Upper lobe of left lung (tissue), 6 donors: ENCODE data around the gene NEO1. TPM values are rescaled to one million over a fixed set of nuclear protein-coding genes. Genes with fewer than 3 reads are reported as not detected.

Experiments used
- ATAC-seq, 2 donors: fragments of 200-7000 bp; cut with Tn5 transposase; one replicate each; pipeline ENCODE4 v1.9.1; 2022; ENCODE audit warnings: mild to moderate bottlenecking in 2 of 2, moderate library complexity in 2 of 2; ENCODE audit not compliant: low FRiP score in 2 of 2
- DNase-seq, 2 donors: peaks; one replicate each; pipeline ENCODE4 v3.0.0-alpha.2; 2019 to 2020
- H3K27ac ChIP-seq, 4 donors: fragments of 200-600 bp; sonication (generic); one replicate each; pipeline ENCODE4 v1.5.1; 2016 to 2019
- H3K27me3 ChIP-seq, 4 donors: fragments of 200-600 bp; sonication (generic); one replicate each; pipeline ENCODE4 v1.5.1; 2017 to 2019
- H3K36me3 ChIP-seq, 4 donors: fragments of 200-600 bp; sonication (generic); one replicate each; pipeline ENCODE4 v1.5.1; 2016 to 2019
- H3K4me1 ChIP-seq, 4 donors: fragments of 200-600 bp; sonication (generic); one replicate each; pipeline ENCODE4 v1.5.1; 2018 to 2019
- H3K4me3 ChIP-seq, 4 donors: fragments of 200-600 bp; sonication (generic); one replicate each; pipeline ENCODE4 v1.5.1; 2017 to 2019; ENCODE audit warnings: mild to moderate bottlenecking in 2 of 4, moderate library complexity in 1 of 4
- H3K9me3 ChIP-seq, 4 donors: fragments of 200-600 bp; sonication (generic); one replicate each; pipeline ENCODE4 v1.5.1; 2018 to 2019
- CTCF ChIP-seq, 6 experiments: fragments of 450-650 bp in 4 of 6; fragments of 200-600 bp in 2 of 6; sonication (generic) in 2 of 6; IDR thresholded peaks; one replicate each; pipeline ENCODE4 v1.5.1; 2016 to 2019; ENCODE audit warnings: antibody characterized with exemption in 6 of 6
- EP300 ChIP-seq, 4 donors: sonication (generic); formaldehyde crosslinking; IDR thresholded peaks; one replicate each; pipeline ENCODE4 v1.5.1; 2017; ENCODE audit warnings: antibody characterized with exemption in 4 of 4, control low read depth in 2 of 4
- POLR2A ChIP-seq, 4 donors: fragments of 450-650 bp; IDR thresholded peaks; one replicate each; pipeline ENCODE4 v1.5.1; 2016 to 2017; ENCODE audit warnings: antibody characterized with exemption in 4 of 4, mild to moderate bottlenecking in 2 of 4
- POLR2AphosphoS5 ChIP-seq, 2 donors: sonication (generic); formaldehyde crosslinking; IDR thresholded peaks; one replicate each; pipeline ENCODE4 v1.5.1; 2017; ENCODE audit warnings: antibody characterized with exemption in 2 of 2
- WGBS, 2 donors: methylation state at CpG; one replicate each; pipeline ENCODE4 v1.1.5; 2017 to 2018; 5-methylcytosine and 5-hydroxymethylcytosine counted together
- total RNA-seq, 6 donors: library from RNA; depleted of rRNA in 4 of 6; stranded (reverse); fragments of >200 nt in 4 of 6; gene quantifications; one replicate each; pipeline versions ENCODE4 v1.1.0 to v1.2.1, GENCODE V29; 2016 to 2021
- donor health status: DM: no; HTN: no; CAD: no; lungs with moderate emphysema.
- donor health status: DM: no; HTN: yes; CAD: no; lungs with severe emphysema.

NEO1 gene
- total RNA-seq, 6 donors from 2014 or later, result 14.7 to 37.5 (median 28.2) TPM

GRCh38 chr15:73171711-73172110 is 119.4 kb downstream of the NEO1 start:
- 94 to 95% methylated on average over 9 of the region's 9 CpGs for WGBS, 2 donors

GRCh38 chr15:73172508-73172907 is 120.2 kb downstream of the NEO1 start:
- no peak for ATAC-seq

More at GRCh38 chr15:73171711-73172110, 119.4 kb downstream of the NEO1 start:
- TF ChIP-seq POLR2A (IDR thresholded peaks at IDR 0.05) (no peak), CTCF (IDR thresholded peaks at IDR 0.05) (no peak), EP300 (IDR thresholded peaks at IDR 0.05) (no peak)
- H3K27me3 ChIP-seq, result no peaks in the 10 kb centered on the region
- no peak overlapping the region for H3K4me3 ChIP-seq
- H3K36me3 ChIP-seq, result no peaks in the 10 kb centered on the region
- H3K4me1 ChIP-seq, result no peaks in the 10 kb centered on the region
- no peaks in the 10 kb centered on the region for H3K9me3 ChIP-seq
- no peak for ATAC-seq
- no peak overlapping the region for H3K27ac ChIP-seq
- DNase-seq, result no peak

DNA sequence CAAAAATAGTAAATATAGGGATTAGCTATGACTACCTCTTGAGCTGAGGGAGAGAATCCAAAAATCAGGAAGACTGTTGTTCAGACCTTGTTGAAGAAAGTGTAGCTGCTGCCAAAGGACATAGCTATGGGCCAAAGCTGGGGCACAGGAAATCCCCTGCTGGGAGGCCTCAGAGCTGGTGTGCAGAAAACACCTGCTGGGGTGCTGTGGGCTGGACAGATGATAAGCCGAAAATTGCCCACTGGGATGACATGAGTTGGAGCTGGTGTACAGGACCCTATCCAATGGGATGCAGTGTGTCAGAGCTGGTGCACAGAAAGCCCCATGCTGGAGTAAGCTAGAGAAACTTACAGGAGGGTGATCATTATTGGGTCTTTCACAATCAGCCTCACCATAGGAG is 121.9 kb downstream of the NEO1 start:
- no peak for ATAC-seq
- no peak for TF ChIP-seq POLR2AphosphoS5 (IDR thresholded peaks at IDR 0.05)
- TF ChIP-seq EP300 (IDR thresholded peaks at IDR 0.05), result no peak
- TF ChIP-seq CTCF (IDR thresholded peaks at IDR 0.05), result no peak
- no peak for TF ChIP-seq POLR2A (IDR thresholded peaks at IDR 0.05)

More at GRCh38 chr15:73172508-73172907, 120.2 kb downstream of the NEO1 start:
- Histone ChIP-seq H3K36me3 (peaks cover 0 to 7% (median 0%) of the 10 kb centered on the region in 4 donors), H3K9me3 (no peaks in the 10 kb centered on the region), H3K27me3 (no peaks in the 10 kb centered on the region), H3K27ac (no peak overlapping the region), H3K4me1 (no peaks in the 10 kb centered on the region), H3K4me3 (no peak overlapping the region)
- TF ChIP-seq CTCF (IDR thresholded peaks at IDR 0.05) (no peak), POLR2A (IDR thresholded peaks at IDR 0.05) (no peak), POLR2AphosphoS5 (IDR thresholded peaks at IDR 0.05) (no peak), EP300 (IDR thresholded peaks at IDR 0.05) (no peak)
- no peak for DNase-seq

GRCh38 chr15:73175382-73175781 is 123.1 kb downstream of the NEO1 start:
- no peak for TF ChIP-seq EP300 (IDR thresholded peaks at IDR 0.05)
- no peak for TF ChIP-seq CTCF (IDR thresholded peaks at IDR 0.05)
- TF ChIP-seq POLR2AphosphoS5 (IDR thresholded peaks at IDR 0.05), result no peak
- TF ChIP-seq POLR2A (IDR thresholded peaks at IDR 0.05), result no peak
- H3K4me1 ChIP-seq, result no peaks in the 10 kb centered on the region
- H3K27ac ChIP-seq, result no peak overlapping the region
- no peaks in the 10 kb centered on the region for H3K27me3 ChIP-seq
- no peak for DNase-seq
- ATAC-seq, result no peak
- H3K9me3 ChIP-seq, result no peaks in the 10 kb centered on the region
- WGBS, 2 donors, result 55 to 84% methylated on average over 3 of the region's 3 CpGs
- no peak overlapping the region for H3K4me3 ChIP-seq
- H3K36me3 ChIP-seq, result peaks cover 0 to 16% (median 2%) of the 10 kb centered on the region in 4 donors

More for the DNA sequence above, 121.9 kb downstream of the NEO1 start:
- H3K4me3 ChIP-seq, result no peak overlapping the region
- H3K36me3 ChIP-seq, result peaks cover 0 to 16% (median 1%) of the 10 kb centered on the region in 4 donors
- no peaks in the 10 kb centered on the region for H3K9me3 ChIP-seq
- no peaks in the 10 kb centered on the region for H3K27me3 ChIP-seq
- H3K27ac ChIP-seq, result no peak overlapping the region
- DNase-seq, result no peak
- WGBS, 2 donors, result 93 to 95% methylated on average over 1 of the region's 1 CpG
- H3K4me1 ChIP-seq, result no peaks in the 10 kb centered on the region

DNA sequence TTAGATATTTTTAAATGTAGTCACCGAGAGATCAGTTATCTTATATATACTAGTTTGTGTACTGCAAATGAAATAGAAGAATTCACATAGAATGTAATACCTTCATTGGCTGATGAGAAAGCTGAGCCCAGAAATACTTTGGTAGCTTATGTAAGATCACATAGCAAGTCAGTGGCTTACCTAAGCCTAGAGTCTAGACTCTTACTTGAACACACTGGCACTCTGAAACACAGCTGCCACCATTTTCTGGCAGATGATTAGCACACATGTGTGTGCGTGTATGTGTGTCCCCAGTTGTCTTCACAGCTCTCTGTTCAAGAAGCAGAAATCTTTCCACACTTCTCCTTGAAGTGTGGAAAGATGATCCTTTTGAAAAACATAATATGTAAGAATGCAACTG is 124.3 kb downstream of the NEO1 start:
- no peaks in the 10 kb centered on the region for H3K4me1 ChIP-seq
- no peaks in the 10 kb centered on the region for H3K27me3 ChIP-seq
- H3K36me3 ChIP-seq, result peaks cover 0 to 16% (median 2%) of the 10 kb centered on the region in 4 donors
- TF ChIP-seq CTCF (IDR thresholded peaks at IDR 0.05) (no peak), EP300 (IDR thresholded peaks at IDR 0.05) (no peak), POLR2AphosphoS5 (IDR thresholded peaks at IDR 0.05) (no peak), POLR2A (IDR thresholded peaks at IDR 0.05) (no peak)
- no peaks in the 10 kb centered on the region for H3K9me3 ChIP-seq
- no peak overlapping the region for H3K27ac ChIP-seq
- WGBS, 2 donors, result 95 to 96% methylated on average over 2 of the region's 2 CpGs
- ATAC-seq (no peak), DNase-seq (no peak)
- H3K4me3 ChIP-seq, result no peak overlapping the region
